ENCODE measurements around the gene ZNF775. TPM values are rescaled to one million over a fixed set of nuclear protein-coding genes. Genes with fewer than 3 reads are reported as not detected.

The ZNF775 gene
- total RNA-seq, 4 donors from 2014 or later, result 1.2 to 2.3 (median 1.8) TPM

DNA sequence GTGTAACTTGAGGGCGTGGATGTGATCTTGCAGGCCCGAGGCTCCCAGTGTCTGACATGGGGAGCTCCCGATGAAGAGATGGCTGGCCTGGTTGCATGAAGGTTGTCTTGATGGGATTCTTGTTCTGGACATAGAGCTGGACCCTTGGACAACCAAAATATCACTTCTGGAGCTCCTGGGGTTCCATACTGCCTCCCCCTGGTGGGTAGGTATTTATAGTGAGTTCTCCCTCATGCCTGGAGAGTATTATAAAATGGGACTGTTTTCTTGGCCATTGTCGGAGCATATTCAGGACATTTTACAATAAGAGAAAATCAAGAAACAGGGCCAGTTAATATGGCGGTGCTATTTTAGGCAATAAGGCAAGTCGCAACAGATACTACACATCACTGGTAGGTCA, 38.7 kb downstream of the ZNF775 start:
- TF ChIP-seq, protein P1, sequence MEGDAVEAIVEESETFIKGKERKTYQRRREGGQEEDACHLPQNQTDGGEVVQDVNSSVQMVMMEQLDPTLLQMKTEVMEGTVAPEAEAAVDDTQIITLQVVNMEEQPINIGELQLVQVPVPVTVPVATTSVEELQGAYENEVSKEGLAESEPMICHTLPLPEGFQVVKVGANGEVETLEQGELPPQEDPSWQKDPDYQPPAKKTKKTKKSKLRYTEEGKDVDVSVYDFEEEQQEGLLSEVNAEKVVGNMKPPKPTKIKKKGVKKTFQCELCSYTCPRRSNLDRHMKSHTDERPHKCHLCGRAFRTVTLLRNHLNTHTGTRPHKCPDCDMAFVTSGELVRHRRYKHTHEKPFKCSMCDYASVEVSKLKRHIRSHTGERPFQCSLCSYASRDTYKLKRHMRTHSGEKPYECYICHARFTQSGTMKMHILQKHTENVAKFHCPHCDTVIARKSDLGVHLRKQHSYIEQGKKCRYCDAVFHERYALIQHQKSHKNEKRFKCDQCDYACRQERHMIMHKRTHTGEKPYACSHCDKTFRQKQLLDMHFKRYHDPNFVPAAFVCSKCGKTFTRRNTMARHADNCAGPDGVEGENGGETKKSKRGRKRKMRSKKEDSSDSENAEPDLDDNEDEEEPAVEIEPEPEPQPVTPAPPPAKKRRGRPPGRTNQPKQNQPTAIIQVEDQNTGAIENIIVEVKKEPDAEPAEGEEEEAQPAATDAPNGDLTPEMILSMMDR (IDR thresholded peaks at IDR 0.05), result no peak
- no peak for TF ChIP-seq POLR2A (IDR thresholded peaks at IDR 0.05)
- no peak overlapping the region for H3K4me3 ChIP-seq
- intact Hi-C loops (cut with DNase I), result no loop called here
- H3K9me3 ChIP-seq, result no peaks in the 10 kb centered on the region
- peaks cover 0 to 8% (median 0%) of the 10 kb centered on the region in 3 donors for H3K4me1 ChIP-seq
- no peak for DNase-seq
- 79 to 88% methylated on average over 6 of the region's 6 CpGs for WGBS, 2 donors
- H3K27me3 ChIP-seq, result no peaks in the 10 kb centered on the region
- no peak overlapping the region for H3K27ac ChIP-seq
- H3K36me3 ChIP-seq, result no peaks in the 10 kb centered on the region

DNA sequence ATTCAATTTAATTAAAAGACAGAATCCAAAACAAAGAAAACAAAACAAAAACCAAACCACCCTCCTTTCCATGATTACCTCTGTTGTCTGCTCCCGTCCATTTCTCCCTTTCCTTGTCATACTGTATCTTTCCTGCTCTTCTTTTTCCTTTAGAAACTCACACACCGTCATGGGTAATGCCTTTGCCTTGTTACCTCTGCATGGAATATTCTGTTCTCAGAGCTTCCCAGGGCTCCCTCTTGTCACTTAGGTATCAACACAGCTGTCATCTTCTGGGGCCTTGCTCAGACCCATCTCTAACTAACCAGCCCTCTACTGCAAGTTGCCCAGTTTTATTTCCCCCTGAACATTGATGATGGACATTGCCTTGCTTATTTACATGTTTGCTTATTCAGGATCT, 41.1 kb downstream of the ZNF775 start:
- peaks cover 0 to 8% (median 0%) of the 10 kb centered on the region in 3 donors for H3K4me1 ChIP-seq
- TF ChIP-seq, protein P1 (IDR thresholded peaks at IDR 0.05), result no peak
- TF ChIP-seq POLR2A (IDR thresholded peaks at IDR 0.05), result no peak
- no peak overlapping the region for H3K27ac ChIP-seq
- intact Hi-C loops (cut with DNase I), result loop anchor here (5.0 kb wide), 1 partner anchor 63 kb away; no protein-coding TSS in a partner anchor
- no peaks in the 10 kb centered on the region for H3K27me3 ChIP-seq
- 51 to 75% methylated on average over 2 of the region's 2 CpGs for WGBS, 2 donors
- no peak overlapping the region for H3K4me3 ChIP-seq
- no peak for DNase-seq
- no peaks in the 10 kb centered on the region for H3K36me3 ChIP-seq
- no peaks in the 10 kb centered on the region for H3K9me3 ChIP-seq

DNA sequence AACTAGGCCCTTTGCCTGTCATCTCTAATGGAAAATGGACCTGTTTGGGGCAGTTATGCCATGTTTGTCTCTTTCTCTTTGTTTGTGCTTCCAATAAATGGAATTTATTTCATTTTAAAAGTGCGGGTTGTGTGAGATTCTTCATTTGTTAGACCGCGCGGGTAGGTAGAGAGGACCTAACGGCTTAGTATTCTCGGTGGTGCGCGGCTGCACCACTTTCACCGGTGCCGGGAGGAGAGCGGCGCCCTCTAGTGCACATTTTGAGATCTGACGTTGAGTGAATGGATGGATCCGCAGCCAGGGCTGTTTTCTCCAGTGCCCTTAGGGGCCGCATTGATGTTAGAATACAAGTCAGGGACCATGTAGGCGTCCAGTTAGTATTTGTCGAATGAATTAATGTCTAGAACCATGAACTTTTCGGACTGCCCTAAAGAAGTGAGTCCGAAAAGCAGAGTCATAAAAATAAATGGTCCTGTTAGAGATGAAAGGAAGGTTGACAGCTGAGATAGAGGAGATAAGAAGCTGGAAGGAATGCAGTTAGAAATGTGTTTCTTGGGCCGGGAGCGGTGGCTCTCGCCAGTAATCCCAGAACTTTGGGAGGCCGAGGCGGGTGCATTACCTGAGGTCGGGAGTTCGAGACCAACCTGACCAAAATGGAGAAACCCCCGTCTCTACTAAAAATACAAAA, 42.0 kb downstream of the ZNF775 start:
- intact Hi-C loops (cut with DNase I), result loop anchor here (5.0 kb wide), 1 partner anchor 64 kb away; no protein-coding TSS in a partner anchor
- WGBS, 2 donors, result 15 to 27% methylated on average over 18 to 27 of the region's 27 CpGs
- Histone ChIP-seq H3K27ac (no peak overlapping the region), H3K36me3 (no peaks in the 10 kb centered on the region), H3K4me1 (peaks cover 0 to 8% (median 0%) of the 10 kb centered on the region in 3 donors), H3K4me3 (no peak overlapping the region), H3K9me3 (no peaks in the 10 kb centered on the region), H3K27me3 (no peaks in the 10 kb centered on the region)
- DNase-seq, result no peak
- TF ChIP-seq POLR2A (IDR thresholded peaks at IDR 0.05), result no peak
- TF ChIP-seq, protein P1 (IDR thresholded peaks at IDR 0.05), result peak; percentile 58 to 87 (median 86)

DNA sequence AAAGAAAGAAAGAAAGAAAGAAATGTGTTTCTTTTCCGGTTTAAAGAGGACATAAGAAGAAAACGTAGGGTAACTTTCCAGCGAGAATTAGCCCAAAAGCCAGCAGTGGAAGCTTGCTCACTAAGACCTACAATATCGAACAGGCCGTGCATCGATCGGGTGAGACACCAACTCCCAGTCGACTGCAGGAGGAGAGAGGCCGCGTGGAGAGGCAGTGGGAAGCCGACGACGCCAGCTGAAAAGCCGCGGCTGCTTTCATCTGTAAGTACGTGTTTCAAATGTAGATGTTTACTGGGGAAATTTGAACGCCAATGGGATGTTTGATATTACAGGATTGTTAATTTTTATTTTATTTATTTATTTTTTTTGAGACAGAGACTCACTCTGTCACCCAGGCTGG, 42.7 kb downstream of the ZNF775 start:
- TF ChIP-seq, protein P1 (IDR thresholded peaks at IDR 0.05), result no peak
- no peak for TF ChIP-seq POLR2A (IDR thresholded peaks at IDR 0.05)
- DNase-seq, result no peak
- Histone ChIP-seq H3K4me1 (peaks cover 0 to 8% (median 0%) of the 10 kb centered on the region in 3 donors), H3K36me3 (no peaks in the 10 kb centered on the region), H3K4me3 (no peak overlapping the region), H3K9me3 (no peaks in the 10 kb centered on the region), H3K27me3 (no peaks in the 10 kb centered on the region), H3K27ac (no peak overlapping the region)
- intact Hi-C loops (cut with DNase I), result loop anchor here (5.0 kb wide), 1 partner anchor 65 kb away; no protein-coding TSS in a partner anchor
- WGBS, 2 donors, result 78 to 80% methylated on average over 17 of the region's 17 CpGs

DNA sequence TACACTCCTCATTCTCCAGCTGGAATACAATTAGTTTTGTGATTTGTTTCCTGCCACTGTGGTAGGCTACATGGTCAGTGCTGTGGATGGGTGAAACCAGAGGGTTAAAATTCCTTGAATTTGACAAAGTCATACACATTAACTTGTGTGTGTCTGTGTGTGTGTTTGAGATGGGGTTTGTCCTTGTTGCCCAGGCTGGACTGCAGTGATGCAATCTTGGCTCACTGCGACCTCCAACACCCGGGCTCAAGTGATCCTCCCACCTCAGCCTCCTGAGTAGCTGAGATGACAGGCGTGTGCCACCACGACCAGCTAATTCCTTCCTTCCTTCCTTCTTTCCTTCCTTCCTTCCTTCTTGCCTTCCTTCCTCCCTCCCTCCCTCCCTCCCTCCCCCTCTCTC, 46.5 kb downstream of the ZNF775 start:
- DNase-seq, result no peak
- WGBS, 2 donors, result 56 to 60% methylated on average over 4 of the region's 4 CpGs
- intact Hi-C loops (cut with DNase I), result no loop called here
- Histone ChIP-seq H3K4me1 (peaks cover 9 to 19% (median 10%) of the 10 kb centered on the region in 3 donors), H3K27ac (no peak overlapping the region), H3K4me3 (no peak overlapping the region), H3K27me3 (no peaks in the 10 kb centered on the region), H3K9me3 (no peaks in the 10 kb centered on the region), H3K36me3 (no peaks in the 10 kb centered on the region)
- TF ChIP-seq, protein P1 (IDR thresholded peaks at IDR 0.05), result no peak
- TF ChIP-seq POLR2A (IDR thresholded peaks at IDR 0.05), result no peak

Data from esophagus squamous epithelium (tissue), 5 donors.